ENCODE results near the gene SLC26A2. TPM values are rescaled to one million over a fixed set of nuclear protein-coding genes. Genes with fewer than 3 reads are reported as not detected.
"Not testable (repeated sequence)": the region's sequence is repeated elsewhere in the genome, so short reads cannot be mapped to it uniquely, and the experiment has no call there.

The SLC26A2 gene
- total and polyA plus RNA-seq, 2 experiments from 2014 or later: 3.5 to 11.5 TPM

GRCh38 chr5:149942741-149943169, 17.8 kb upstream of the SLC26A2 start:
- H2AFZ ChIP-seq; H3K4me1 ChIP-seq (ENCODE audit: insufficient read depth); ATAC-seq; H3K27me3 ChIP-seq (ENCODE audit: insufficient read depth); H3K4me3 ChIP-seq; H3K4me2 ChIP-seq; H3K9me3 Mint-ChIP-seq; H3K27ac ChIP-seq (ENCODE audit: low read depth); H3K36me3 ChIP-seq (ENCODE audit: insufficient read depth); H3F3A ChIP-seq (replicated peaks; ENCODE audit: low read depth); H3K4me1 Mint-ChIP-seq; H4K20me1 ChIP-seq (replicated peaks; ENCODE audit: insufficient read depth); H3K27me3 Mint-ChIP-seq (ENCODE audit: insufficient read depth, low read depth, poor library complexity); H3K4me3 Mint-ChIP-seq; DNase-seq (ENCODE audit: low spot score); H3K79me2 ChIP-seq (replicated peaks; ENCODE audit: insufficient read depth); H3K27ac Mint-ChIP-seq; H3K36me3 Mint-ChIP-seq (ENCODE audit: low read depth); H3K9me2 ChIP-seq (ENCODE audit: insufficient read depth): not testable (repeated sequence)

DNA sequence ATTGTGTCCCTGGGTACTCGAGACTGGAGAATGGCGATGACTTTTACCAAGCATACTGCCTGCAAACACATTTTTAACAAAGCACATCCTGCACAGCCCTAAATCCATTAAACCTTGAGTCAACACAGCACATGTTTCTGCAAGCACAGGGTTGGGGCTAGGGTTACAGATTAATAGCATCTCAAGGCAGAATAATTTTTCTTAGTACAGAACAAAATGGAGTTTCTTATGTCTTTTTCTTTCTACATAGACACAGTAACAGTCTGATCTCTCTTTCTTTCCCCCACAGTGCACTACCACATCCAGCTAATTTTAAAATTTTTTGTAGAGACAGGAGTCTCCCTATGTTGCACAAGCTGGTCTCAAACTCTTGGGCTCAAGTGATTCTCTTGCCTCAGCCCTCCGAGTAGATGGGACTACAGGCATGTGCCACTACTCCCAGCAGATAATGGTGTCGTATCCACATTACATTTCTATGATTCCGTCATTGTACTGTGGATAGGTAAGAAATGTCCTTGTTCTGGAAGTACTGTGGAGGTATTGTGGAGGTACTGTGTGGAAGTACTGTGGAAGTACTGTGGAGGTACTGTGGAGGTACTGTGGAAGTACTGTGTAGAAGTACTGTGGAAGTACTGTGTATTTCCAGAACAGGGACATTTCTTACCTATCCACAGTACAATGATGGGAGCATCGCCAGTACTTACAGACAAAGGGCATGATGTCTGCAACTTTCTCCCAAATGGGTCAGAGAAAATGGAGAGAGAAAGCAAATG, 17.2 kb upstream of the SLC26A2 start:
- H2AFZ ChIP-seq; H3K79me2 ChIP-seq (replicated peaks; ENCODE audit: insufficient read depth); H4K20me1 ChIP-seq (replicated peaks; ENCODE audit: insufficient read depth); H3K27me3 Mint-ChIP-seq (ENCODE audit: insufficient read depth, low read depth, poor library complexity); H3K4me1 ChIP-seq (ENCODE audit: insufficient read depth); H3K36me3 ChIP-seq (ENCODE audit: insufficient read depth); H3K4me1 Mint-ChIP-seq; H3K27ac Mint-ChIP-seq; H3K36me3 Mint-ChIP-seq (ENCODE audit: low read depth); H3K9me3 Mint-ChIP-seq; H3F3A ChIP-seq (replicated peaks; ENCODE audit: low read depth); H3K9me2 ChIP-seq (ENCODE audit: insufficient read depth); ATAC-seq; DNase-seq (ENCODE audit: low spot score); H3K4me3 Mint-ChIP-seq; H3K4me2 ChIP-seq; H3K4me3 ChIP-seq; H3K27ac ChIP-seq (ENCODE audit: low read depth); H3K27me3 ChIP-seq (ENCODE audit: insufficient read depth): not testable (repeated sequence)

DNA sequence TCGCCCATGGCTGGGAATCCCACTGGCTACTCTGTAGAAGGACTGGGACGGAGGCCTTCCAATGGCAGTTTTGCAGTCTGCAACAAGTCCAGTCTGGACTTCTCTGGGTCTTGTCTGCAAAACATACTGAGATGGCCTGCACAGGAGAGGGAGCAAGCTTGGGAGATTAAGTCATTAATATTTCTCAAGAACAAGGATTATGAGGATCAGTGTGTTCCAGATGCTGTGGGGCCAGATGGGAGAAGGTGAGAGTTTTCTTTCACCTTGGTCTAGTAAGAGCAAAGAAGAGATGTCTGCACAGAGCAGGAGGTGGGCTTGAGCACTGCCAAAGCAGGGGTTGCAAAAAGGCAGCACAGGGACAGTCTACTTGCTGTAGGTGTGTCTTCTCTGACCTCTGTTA, 15.9 kb upstream of the SLC26A2 start, which contains the start of gene PDE6A:
PDE6A (minus strand) TSS at position 128 of the 400 bp plus-strand sequence; CDS start at position 8, 120 bp downstream.
- no peaks in the 10 kb centered on the region for H3K9me3 Mint-ChIP-seq
- no peak for ATAC-seq
- H4K20me1 ChIP-seq (replicated peaks; ENCODE audit: insufficient read depth): no peaks in the 10 kb centered on the region
- TF ChIP-seq POLR2AphosphoS5 (IDR thresholded peaks at IDR 0.05; ENCODE audit: low read depth) (no peak), JUNB (IDR thresholded peaks at IDR 0.05; ENCODE audit: unreplicated experiment) (no peak), CREB1 (CRISPR knock-in tag; IDR thresholded peaks at IDR 0.05; ENCODE audit: low read depth) (no peak), EZH2 (IDR thresholded peaks at IDR 0.05; ENCODE audit: low read depth, unreplicated experiment) (no peak), EZH2phosphoT487 (IDR thresholded peaks at IDR 0.05; ENCODE audit: unreplicated experiment) (no peak), ZNF114 (CRISPR knock-in tag; IDR thresholded peaks at IDR 0.05) (no peak), ZNF331 (CRISPR knock-in tag; IDR thresholded peaks at IDR 0.05; ENCODE audit: low read depth) (no peak)
- TF ChIP-seq, protein P1, sequence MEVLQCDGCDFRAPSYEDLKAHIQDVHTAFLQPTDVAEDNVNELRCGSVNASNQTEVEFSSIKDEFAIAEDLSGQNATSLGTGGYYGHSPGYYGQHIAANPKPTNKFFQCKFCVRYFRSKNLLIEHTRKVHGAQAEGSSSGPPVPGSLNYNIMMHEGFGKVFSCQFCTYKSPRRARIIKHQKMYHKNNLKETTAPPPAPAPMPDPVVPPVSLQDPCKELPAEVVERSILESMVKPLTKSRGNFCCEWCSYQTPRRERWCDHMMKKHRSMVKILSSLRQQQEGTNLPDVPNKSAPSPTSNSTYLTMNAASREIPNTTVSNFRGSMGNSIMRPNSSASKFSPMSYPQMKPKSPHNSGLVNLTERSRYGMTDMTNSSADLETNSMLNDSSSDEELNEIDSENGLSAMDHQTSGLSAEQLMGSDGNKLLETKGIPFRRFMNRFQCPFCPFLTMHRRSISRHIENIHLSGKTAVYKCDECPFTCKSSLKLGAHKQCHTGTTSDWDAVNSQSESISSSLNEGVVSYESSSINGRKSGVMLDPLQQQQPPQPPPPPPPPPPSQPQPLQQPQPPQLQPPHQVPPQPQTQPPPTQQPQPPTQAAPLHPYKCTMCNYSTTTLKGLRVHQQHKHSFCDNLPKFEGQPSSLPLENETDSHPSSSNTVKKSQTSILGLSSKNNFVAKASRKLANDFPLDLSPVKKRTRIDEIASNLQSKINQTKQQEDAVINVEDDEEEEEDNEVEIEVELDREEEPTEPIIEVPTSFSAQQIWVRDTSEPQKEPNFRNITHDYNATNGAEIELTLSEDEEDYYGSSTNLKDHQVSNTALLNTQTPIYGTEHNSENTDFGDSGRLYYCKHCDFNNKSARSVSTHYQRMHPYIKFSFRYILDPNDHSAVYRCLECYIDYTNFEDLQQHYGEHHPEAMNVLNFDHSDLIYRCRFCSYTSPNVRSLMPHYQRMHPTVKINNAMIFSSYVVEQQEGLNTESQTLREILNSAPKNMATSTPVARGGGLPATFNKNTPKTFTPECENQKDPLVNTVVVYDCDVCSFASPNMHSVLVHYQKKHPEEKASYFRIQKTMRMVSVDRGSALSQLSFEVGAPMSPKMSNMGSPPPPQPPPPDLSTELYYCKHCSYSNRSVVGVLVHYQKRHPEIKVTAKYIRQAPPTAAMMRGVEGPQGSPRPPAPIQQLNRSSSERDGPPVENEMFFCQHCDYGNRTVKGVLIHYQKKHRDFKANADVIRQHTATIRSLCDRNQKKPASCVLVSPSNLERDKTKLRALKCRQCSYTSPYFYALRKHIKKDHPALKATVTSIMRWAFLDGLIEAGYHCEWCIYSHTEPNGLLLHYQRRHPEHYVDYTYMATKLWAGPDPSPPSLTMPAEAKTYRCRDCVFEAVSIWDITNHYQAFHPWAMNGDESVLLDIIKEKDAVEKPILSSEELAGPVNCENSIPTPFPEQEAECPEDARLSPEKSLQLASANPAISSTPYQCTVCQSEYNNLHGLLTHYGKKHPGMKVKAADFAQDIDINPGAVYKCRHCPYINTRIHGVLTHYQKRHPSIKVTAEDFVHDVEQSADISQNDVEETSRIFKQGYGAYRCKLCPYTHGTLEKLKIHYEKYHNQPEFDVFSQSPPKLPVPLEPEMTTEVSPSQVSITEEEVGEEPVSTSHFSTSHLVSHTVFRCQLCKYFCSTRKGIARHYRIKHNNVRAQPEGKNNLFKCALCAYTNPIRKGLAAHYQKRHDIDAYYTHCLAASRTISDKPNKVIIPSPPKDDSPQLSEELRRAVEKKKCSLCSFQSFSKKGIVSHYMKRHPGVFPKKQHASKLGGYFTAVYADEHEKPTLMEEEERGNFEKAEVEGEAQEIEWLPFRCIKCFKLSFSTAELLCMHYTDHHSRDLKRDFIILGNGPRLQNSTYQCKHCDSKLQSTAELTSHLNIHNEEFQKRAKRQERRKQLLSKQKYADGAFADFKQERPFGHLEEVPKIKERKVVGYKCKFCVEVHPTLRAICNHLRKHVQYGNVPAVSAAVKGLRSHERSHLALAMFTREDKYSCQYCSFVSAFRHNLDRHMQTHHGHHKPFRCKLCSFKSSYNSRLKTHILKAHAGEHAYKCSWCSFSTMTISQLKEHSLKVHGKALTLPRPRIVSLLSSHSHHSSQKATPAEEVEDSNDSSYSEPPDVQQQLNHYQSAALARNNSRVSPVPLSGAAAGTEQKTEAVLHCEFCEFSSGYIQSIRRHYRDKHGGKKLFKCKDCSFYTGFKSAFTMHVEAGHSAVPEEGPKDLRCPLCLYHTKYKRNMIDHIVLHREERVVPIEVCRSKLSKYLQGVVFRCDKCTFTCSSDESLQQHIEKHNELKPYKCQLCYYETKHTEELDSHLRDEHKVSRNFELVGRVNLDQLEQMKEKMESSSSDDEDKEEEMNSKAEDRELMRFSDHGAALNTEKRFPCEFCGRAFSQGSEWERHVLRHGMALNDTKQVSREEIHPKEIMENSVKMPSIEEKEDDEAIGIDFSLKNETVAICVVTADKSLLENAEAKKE (CRISPR knock-in tag; IDR thresholded peaks at IDR 0.05): no peak
- TF ChIP-seq, protein P2, sequence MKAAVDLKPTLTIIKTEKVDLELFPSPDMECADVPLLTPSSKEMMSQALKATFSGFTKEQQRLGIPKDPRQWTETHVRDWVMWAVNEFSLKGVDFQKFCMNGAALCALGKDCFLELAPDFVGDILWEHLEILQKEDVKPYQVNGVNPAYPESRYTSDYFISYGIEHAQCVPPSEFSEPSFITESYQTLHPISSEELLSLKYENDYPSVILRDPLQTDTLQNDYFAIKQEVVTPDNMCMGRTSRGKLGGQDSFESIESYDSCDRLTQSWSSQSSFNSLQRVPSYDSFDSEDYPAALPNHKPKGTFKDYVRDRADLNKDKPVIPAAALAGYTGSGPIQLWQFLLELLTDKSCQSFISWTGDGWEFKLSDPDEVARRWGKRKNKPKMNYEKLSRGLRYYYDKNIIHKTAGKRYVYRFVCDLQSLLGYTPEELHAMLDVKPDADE (IDR thresholded peaks at IDR 0.05): no peak

More for the DNA sequence above, 15.9 kb upstream of the SLC26A2 start, which contains the start of gene PDE6A:
- Histone ChIP-seq H3K79me2 (replicated peaks; ENCODE audit: insufficient read depth) (no peaks in the 10 kb centered on the region), H3K4me1 (ENCODE audit: insufficient read depth) (no peaks in the 10 kb centered on the region), H3K36me3 (ENCODE audit: insufficient read depth) (no peaks in the 10 kb centered on the region), H2AFZ (peak within 1 kb of the TSS; percentile 56; the same call in 1 of the 2 replicates), H3K4me3 (no peak within 1 kb of the TSS), H3K9me2 (ENCODE audit: insufficient read depth) (no peaks in the 10 kb centered on the region), H3K4me2 (no peak within 1 kb of the TSS), H3K27ac (ENCODE audit: low read depth) (no peak within 1 kb of the TSS), H3K27me3 (ENCODE audit: insufficient read depth) (no peaks in the 10 kb centered on the region), H3F3A (replicated peaks; ENCODE audit: low read depth) (no peaks in the 10 kb centered on the region)
- Mint-ChIP-seq H3K4me1 (no peaks in the 10 kb centered on the region), H3K4me3 (no peak within 1 kb of the TSS), H3K36me3 (ENCODE audit: low read depth) (no peaks in the 10 kb centered on the region), H3K27me3 (ENCODE audit: insufficient read depth, low read depth, poor library complexity) (peaks cover 3% of the 10 kb centered on the region), H3K27ac (no peak within 1 kb of the TSS)
- DNase-seq (ENCODE audit: low spot score): no peak

Measured in GM23338 (cell line).